ENCODE measurements around the gene LAS1L.

LAS1L gene

DNA sequence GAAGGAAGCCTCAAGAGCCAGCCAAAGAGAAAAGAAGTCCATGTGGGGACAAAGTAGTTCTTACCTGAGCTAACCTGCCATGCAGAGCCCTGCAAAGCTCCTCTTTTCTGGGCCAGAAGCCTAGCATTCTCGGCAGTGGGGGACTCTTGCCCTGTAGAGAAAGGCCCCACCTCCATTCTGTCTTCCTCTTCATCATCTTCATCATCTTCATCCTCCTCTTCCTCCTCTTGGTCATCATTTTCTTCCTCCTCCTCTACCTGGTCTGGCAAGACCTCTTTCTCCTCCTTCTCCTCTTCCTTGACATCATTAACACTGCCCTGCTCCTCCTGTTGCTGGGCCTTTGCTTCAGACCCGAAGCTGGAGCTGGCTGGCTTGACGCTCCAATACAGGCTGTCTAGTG is 16.7 kb downstream of the LAS1L start:
- POLR2A ChIA-PET: no interaction called here
- DNase-seq (ENCODE audit: extremely low spot score): no peak
- CTCF ChIA-PET: interaction anchor here (1.1 kb wide), 1 partner anchor 11 kb away, joined by 4 read pairs; no protein-coding TSS in a partner anchor
- TF ChIP-seq, protein P1, sequence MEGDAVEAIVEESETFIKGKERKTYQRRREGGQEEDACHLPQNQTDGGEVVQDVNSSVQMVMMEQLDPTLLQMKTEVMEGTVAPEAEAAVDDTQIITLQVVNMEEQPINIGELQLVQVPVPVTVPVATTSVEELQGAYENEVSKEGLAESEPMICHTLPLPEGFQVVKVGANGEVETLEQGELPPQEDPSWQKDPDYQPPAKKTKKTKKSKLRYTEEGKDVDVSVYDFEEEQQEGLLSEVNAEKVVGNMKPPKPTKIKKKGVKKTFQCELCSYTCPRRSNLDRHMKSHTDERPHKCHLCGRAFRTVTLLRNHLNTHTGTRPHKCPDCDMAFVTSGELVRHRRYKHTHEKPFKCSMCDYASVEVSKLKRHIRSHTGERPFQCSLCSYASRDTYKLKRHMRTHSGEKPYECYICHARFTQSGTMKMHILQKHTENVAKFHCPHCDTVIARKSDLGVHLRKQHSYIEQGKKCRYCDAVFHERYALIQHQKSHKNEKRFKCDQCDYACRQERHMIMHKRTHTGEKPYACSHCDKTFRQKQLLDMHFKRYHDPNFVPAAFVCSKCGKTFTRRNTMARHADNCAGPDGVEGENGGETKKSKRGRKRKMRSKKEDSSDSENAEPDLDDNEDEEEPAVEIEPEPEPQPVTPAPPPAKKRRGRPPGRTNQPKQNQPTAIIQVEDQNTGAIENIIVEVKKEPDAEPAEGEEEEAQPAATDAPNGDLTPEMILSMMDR (IDR thresholded peaks at IDR 0.05; ENCODE audit: control extremely low read depth, extremely low read depth, low read depth, missing control alignments): no peak

DNA sequence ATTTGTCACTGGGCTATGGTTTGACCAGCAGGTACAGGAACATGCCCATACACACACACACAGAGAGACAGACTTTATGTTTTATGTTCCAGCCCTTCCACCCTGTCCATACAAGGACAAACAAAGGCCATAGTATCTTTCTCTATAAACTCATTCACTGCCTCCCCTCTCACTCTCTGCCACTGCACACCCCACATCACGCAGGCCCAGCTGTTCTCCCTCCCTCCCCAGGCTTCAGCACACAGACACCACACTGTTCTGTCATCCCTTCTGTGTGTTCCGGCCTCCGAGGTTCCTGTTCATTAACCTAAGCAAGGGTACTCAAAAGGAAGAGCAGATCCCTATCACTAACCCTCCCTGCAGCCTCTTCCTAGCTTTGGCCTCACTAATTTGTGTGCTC is 17.8 kb downstream of the LAS1L start:
- DNase-seq (ENCODE audit: extremely low spot score): no peak
- TF ChIP-seq, protein P1 (IDR thresholded peaks at IDR 0.05; ENCODE audit: control extremely low read depth, extremely low read depth, low read depth, missing control alignments): no peak
- POLR2A ChIA-PET: no interaction called here
- CTCF ChIA-PET: no interaction called here

DNA sequence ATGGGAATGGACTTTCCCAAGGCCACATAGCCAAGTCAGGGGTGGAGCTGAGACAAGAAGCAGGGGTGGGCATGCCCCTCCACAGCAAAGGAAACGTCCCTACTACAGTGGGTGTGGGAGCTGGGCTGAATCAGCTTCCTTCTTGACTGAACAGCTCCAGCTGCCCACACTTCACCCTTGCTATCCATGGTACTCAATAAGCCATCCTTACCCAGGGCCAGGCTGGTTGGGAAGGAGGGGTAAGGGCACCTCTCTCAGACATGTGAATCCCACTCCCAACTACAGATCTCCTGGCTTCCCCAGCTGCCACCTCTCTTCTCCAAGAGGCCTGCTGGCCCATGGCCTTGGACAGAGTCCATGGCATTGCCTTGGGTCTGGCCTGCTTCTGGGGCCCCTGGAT is 21.0 kb downstream of the LAS1L start:
- TF ChIP-seq, protein P1 (IDR thresholded peaks at IDR 0.05; ENCODE audit: control extremely low read depth, extremely low read depth, low read depth, missing control alignments): no peak
- no peak for DNase-seq (ENCODE audit: extremely low spot score)
- ChIA-PET POLR2A (no interaction called here), CTCF (interaction anchor here (1.7 kb wide), 1 partner anchor 15 kb away, joined by 3 read pairs; no protein-coding TSS in a partner anchor)

DNA sequence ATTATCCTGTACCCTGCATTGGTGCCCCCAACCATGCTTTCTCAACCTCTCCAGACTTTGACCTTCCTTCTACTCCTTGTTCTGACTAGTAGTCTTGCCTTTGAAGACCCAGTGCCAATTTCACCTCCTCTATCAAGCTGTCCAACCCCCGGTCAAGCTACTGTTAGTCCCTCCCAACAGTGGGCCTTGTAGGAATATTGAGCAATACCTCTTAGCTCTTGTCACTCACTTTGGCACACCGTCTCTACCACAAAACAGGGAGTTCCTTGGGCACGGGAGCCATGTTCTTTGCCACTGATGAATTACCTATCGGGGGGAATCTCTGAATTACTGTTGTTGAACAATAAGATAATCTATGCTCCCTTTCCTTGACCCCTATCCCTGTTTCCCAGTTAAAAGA is 25.2 kb downstream of the LAS1L start:
- TF ChIP-seq, protein P1 (IDR thresholded peaks at IDR 0.05; ENCODE audit: control extremely low read depth, extremely low read depth, low read depth, missing control alignments): no peak
- POLR2A ChIA-PET: no interaction called here
- CTCF ChIA-PET: interaction anchor here (1.1 kb wide), 1 partner anchor 20 kb away, joined by 3 read pairs; no protein-coding TSS in a partner anchor
- DNase-seq (ENCODE audit: extremely low spot score): no peak

GRCh38 chrX:65508851-65509250 is 25.7 kb downstream of the LAS1L start:
- ChIA-PET CTCF (no interaction called here), POLR2A (no interaction called here)
- TF ChIP-seq, protein P1 (IDR thresholded peaks at IDR 0.05; ENCODE audit: control extremely low read depth, extremely low read depth, low read depth, missing control alignments): no peak
- no peak for DNase-seq (ENCODE audit: extremely low spot score)

- ChIA-PET POLR2A (no interaction called here), CTCF (interaction anchor here (1.1 kb wide), 1 partner anchor 9 kb away, joined by 3 read pairs; no protein-coding TSS in a partner anchor)
- TF ChIP-seq, protein P1 (IDR thresholded peaks at IDR 0.05; ENCODE audit: control extremely low read depth, extremely low read depth, low read depth, missing control alignments): no peak
- DNase-seq (ENCODE audit: extremely low spot score): no peak
Observed at GRCh38 chrX:65502618-65503017, 32.0 kb downstream of the LAS1L start.

- TF ChIP-seq, protein P1 (IDR thresholded peaks at IDR 0.05; ENCODE audit: control extremely low read depth, extremely low read depth, low read depth, missing control alignments): no peak
- ChIA-PET POLR2A (no interaction called here), CTCF (no interaction called here)
- no peak for DNase-seq (ENCODE audit: extremely low spot score)
Observed at GRCh38 chrX:65493431-65493830, 41.2 kb downstream of the LAS1L start.
